Measurements from ENCODE around the gene SCN3B. TPM values are rescaled to one million over a fixed set of nuclear protein-coding genes. Genes with fewer than 3 reads are reported as not detected.

Gene SCN3B
- total RNA-seq, 1 experiment from 2014 or later: 0.79 TPM

- ChIA-PET POLR2A (interaction anchor here (0.5 kb wide), 1 partner anchor 43 kb away, joined by 3 read pairs; no protein-coding TSS in a partner anchor), CTCF (no interaction called here)
- no peak for DNase-seq (ENCODE audit: low spot score)
Observed at GRCh38 chr11:123696183-123696582, 41.8 kb upstream of the SCN3B start.

More at GRCh38 chr11:123696183-123696582, 41.8 kb upstream of the SCN3B start:
- TF ChIP-seq, protein P1, sequence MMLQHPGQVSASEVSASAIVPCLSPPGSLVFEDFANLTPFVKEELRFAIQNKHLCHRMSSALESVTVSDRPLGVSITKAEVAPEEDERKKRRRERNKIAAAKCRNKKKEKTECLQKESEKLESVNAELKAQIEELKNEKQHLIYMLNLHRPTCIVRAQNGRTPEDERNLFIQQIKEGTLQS (CRISPR knock-in tag; conservative IDR thresholded peaks at IDR 0.05): no peak
- TF ChIP-seq NR2C2 (CRISPR knock-in tag; IDR thresholded peaks at IDR 0.05): no peak
- TF ChIP-seq FOXK1 (CRISPR knock-in tag; IDR thresholded peaks at IDR 0.05): no peak
- TF ChIP-seq NFE2L1 (CRISPR knock-in tag; IDR thresholded peaks at IDR 0.05): no peak
- TF ChIP-seq, protein P2, sequence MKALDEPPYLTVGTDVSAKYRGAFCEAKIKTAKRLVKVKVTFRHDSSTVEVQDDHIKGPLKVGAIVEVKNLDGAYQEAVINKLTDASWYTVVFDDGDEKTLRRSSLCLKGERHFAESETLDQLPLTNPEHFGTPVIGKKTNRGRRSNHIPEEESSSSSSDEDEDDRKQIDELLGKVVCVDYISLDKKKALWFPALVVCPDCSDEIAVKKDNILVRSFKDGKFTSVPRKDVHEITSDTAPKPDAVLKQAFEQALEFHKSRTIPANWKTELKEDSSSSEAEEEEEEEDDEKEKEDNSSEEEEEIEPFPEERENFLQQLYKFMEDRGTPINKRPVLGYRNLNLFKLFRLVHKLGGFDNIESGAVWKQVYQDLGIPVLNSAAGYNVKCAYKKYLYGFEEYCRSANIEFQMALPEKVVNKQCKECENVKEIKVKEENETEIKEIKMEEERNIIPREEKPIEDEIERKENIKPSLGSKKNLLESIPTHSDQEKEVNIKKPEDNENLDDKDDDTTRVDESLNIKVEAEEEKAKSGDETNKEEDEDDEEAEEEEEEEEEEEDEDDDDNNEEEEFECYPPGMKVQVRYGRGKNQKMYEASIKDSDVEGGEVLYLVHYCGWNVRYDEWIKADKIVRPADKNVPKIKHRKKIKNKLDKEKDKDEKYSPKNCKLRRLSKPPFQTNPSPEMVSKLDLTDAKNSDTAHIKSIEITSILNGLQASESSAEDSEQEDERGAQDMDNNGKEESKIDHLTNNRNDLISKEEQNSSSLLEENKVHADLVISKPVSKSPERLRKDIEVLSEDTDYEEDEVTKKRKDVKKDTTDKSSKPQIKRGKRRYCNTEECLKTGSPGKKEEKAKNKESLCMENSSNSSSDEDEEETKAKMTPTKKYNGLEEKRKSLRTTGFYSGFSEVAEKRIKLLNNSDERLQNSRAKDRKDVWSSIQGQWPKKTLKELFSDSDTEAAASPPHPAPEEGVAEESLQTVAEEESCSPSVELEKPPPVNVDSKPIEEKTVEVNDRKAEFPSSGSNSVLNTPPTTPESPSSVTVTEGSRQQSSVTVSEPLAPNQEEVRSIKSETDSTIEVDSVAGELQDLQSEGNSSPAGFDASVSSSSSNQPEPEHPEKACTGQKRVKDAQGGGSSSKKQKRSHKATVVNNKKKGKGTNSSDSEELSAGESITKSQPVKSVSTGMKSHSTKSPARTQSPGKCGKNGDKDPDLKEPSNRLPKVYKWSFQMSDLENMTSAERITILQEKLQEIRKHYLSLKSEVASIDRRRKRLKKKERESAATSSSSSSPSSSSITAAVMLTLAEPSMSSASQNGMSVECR (CRISPR knock-in tag; IDR thresholded peaks at IDR 0.05; ENCODE audit: borderline replicate concordance): no peak
- no peak for TF ChIP-seq GTF2I (CRISPR knock-in tag; conservative IDR thresholded peaks at IDR 0.05)
- no peak for TF ChIP-seq GRHL2 (CRISPR knock-in tag; IDR thresholded peaks at IDR 0.05; ENCODE audit: insufficient replicate concordance, severe bottlenecking)
- TF ChIP-seq, protein P3, sequence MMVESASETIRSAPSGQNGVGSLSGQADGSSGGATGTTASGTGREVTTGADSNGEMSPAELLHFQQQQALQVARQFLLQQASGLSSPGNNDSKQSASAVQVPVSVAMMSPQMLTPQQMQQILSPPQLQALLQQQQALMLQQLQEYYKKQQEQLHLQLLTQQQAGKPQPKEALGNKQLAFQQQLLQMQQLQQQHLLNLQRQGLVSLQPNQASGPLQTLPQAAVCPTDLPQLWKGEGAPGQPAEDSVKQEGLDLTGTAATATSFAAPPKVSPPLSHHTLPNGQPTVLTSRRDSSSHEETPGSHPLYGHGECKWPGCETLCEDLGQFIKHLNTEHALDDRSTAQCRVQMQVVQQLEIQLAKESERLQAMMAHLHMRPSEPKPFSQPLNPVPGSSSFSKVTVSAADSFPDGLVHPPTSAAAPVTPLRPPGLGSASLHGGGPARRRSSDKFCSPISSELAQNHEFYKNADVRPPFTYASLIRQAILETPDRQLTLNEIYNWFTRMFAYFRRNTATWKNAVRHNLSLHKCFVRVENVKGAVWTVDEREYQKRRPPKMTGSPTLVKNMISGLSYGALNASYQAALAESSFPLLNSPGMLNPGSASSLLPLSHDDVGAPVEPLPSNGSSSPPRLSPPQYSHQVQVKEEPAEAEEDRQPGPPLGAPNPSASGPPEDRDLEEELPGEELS (CRISPR knock-in tag; IDR thresholded peaks at IDR 0.05): no peak
- no peak for TF ChIP-seq ZNF263 (CRISPR knock-in tag; IDR thresholded peaks at IDR 0.05; ENCODE audit: low read depth)
- TF ChIP-seq TEAD1 (CRISPR knock-in tag; IDR thresholded peaks at IDR 0.05): no peak
- TF ChIP-seq ZNF416 (CRISPR knock-in tag; IDR thresholded peaks at IDR 0.05): no peak
- TF ChIP-seq MYBL2 (CRISPR knock-in tag; IDR thresholded peaks at IDR 0.05): no peak
- no peak for TF ChIP-seq ZNF671 (CRISPR knock-in tag; IDR thresholded peaks at IDR 0.05)
- TF ChIP-seq HMGA2 (CRISPR knock-in tag; IDR thresholded peaks at IDR 0.05): no peak
- no peak for TF ChIP-seq ZBTB21 (CRISPR knock-in tag; IDR thresholded peaks at IDR 0.05; ENCODE audit: borderline replicate concordance)
- no peak for TF ChIP-seq ZNF512 (CRISPR knock-in tag; IDR thresholded peaks at IDR 0.05; ENCODE audit: borderline replicate concordance)
- no peak for TF ChIP-seq NR1H2 (CRISPR knock-in tag; IDR thresholded peaks at IDR 0.05)
- TF ChIP-seq ZNF138 (CRISPR knock-in tag; conservative IDR thresholded peaks at IDR 0.05): no peak
- TF ChIP-seq, protein P4, sequence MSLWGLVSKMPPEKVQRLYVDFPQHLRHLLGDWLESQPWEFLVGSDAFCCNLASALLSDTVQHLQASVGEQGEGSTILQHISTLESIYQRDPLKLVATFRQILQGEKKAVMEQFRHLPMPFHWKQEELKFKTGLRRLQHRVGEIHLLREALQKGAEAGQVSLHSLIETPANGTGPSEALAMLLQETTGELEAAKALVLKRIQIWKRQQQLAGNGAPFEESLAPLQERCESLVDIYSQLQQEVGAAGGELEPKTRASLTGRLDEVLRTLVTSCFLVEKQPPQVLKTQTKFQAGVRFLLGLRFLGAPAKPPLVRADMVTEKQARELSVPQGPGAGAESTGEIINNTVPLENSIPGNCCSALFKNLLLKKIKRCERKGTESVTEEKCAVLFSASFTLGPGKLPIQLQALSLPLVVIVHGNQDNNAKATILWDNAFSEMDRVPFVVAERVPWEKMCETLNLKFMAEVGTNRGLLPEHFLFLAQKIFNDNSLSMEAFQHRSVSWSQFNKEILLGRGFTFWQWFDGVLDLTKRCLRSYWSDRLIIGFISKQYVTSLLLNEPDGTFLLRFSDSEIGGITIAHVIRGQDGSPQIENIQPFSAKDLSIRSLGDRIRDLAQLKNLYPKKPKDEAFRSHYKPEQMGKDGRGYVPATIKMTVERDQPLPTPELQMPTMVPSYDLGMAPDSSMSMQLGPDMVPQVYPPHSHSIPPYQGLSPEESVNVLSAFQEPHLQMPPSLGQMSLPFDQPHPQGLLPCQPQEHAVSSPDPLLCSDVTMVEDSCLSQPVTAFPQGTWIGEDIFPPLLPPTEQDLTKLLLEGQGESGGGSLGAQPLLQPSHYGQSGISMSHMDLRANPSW (CRISPR knock-in tag; conservative IDR thresholded peaks at IDR 0.05; ENCODE audit: low read depth): no peak
- ATAC-seq: no peak
- no peaks in the 10 kb centered on the region for H3K27me3 Mint-ChIP-seq (ENCODE audit: low read depth)
- H3K27ac Mint-ChIP-seq: no peak overlapping the region
- no peaks in the 10 kb centered on the region for H3K9me3 Mint-ChIP-seq
- no peak overlapping the region for H3K4me3 Mint-ChIP-seq
- H3K4me1 Mint-ChIP-seq: no peaks in the 10 kb centered on the region
- no peaks in the 10 kb centered on the region for H3K36me3 Mint-ChIP-seq
